HL-60 (cell line): Measurements from ENCODE around the gene KDELR1.

ENCODE experiments used
- CTCF ChIP-seq: IDR thresholded peaks from one replicate; pipeline ENCODE4 v1.5.1; 2011; ENCODE audit warnings: low read length, control low read depth, inconsistent platforms; ENCODE audit not compliant: insufficient read depth
- POLR2AphosphoS5 ChIP-seq: IDR thresholded peaks from 2 replicates; pipeline ENCODE4 v1.6.1; 2012; ENCODE audit warnings: low read depth
- REST ChIP-seq: IDR thresholded peaks from 2 replicates; pipeline ENCODE4 v1.6.1; 2012; ENCODE audit warnings: low read depth; ENCODE audit not compliant: insufficient replicate concordance
- SPI1 ChIP-seq: IDR thresholded peaks from 2 replicates; pipeline ENCODE4 v1.6.1; 2012; ENCODE audit warnings: low read depth, mild to moderate bottlenecking, borderline replicate concordance

GRCh38 chr19:48415806-48416221, 24.5 kb upstream of the KDELR1 start:
- TF ChIP-seq SPI1 (no peak), CTCF (no peak), REST (no peak), POLR2AphosphoS5 (no peak)
